SK-N-SH (cell line): ENCODE data around the gene ZNF24.

Experiments used
- CHD2 ChIP-seq: fragments of 150-350 bp; IDR thresholded peaks from 2 replicates; pipeline ENCODE4 v1.6.1; 2018; ENCODE audit warnings: low read length; ENCODE audit not compliant: partially characterized antibody
- POLR2AphosphoS5 ChIP-seq: IDR thresholded peaks from 2 replicates; pipeline ENCODE4 v1.6.1; 2012; ENCODE audit warnings: low read depth, low read length
- SMC3 ChIP-seq: IDR thresholded peaks from 2 replicates; pipeline ENCODE4 v1.6.1; 2012; ENCODE audit warnings: low read depth, low read length, improper control_type of control experiment
- TCF12 ChIP-seq: IDR thresholded peaks from 2 replicates; pipeline ENCODE4 v1.4.0; 2012
- TF ChIP-seq, protein P1 (sequence below): fragments of 200-600 bp; sonication (generic); IDR thresholded peaks from 2 replicates; pipeline ENCODE4 v1.6.1; 2017; ENCODE audit warnings: antibody characterized with exemption, mild to moderate bottlenecking, moderate library complexity
- TF ChIP-seq, protein P2 (sequence below): fragments of 150-350 bp; IDR thresholded peaks from 2 replicates; pipeline ENCODE4 v1.6.1; 2017; ENCODE audit warnings: antibody characterized with exemption, low read length, low read depth, borderline replicate concordance
- TF ChIP-seq, protein P3 (sequence below): IDR thresholded peaks from 2 replicates; pipeline ENCODE4 v1.4.0; 2012; ENCODE audit warnings: low read depth

DNA sequence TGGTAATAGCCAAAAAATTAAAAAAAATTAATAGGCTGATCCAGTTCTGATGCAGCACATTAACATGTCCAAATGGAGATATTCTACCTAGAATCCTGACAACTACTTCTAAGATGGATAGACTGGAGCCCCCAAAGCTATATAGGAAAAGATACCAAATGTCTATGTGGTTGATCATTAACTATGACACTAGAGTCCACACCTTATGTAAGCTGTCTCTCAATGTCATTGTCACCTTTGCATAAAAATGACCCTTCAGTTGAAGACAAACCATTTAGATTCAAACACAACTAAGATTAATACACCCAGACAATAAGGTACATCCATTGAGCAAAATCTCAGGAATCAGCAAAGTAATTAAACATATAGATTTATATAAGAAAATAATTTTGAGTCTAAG is 18.3 kb upstream of the ZNF24 start:
- no peak for TF ChIP-seq POLR2AphosphoS5
- no peak for TF ChIP-seq SMC3
- TF ChIP-seq CHD2, result no peak
- TF ChIP-seq, protein P1, sequence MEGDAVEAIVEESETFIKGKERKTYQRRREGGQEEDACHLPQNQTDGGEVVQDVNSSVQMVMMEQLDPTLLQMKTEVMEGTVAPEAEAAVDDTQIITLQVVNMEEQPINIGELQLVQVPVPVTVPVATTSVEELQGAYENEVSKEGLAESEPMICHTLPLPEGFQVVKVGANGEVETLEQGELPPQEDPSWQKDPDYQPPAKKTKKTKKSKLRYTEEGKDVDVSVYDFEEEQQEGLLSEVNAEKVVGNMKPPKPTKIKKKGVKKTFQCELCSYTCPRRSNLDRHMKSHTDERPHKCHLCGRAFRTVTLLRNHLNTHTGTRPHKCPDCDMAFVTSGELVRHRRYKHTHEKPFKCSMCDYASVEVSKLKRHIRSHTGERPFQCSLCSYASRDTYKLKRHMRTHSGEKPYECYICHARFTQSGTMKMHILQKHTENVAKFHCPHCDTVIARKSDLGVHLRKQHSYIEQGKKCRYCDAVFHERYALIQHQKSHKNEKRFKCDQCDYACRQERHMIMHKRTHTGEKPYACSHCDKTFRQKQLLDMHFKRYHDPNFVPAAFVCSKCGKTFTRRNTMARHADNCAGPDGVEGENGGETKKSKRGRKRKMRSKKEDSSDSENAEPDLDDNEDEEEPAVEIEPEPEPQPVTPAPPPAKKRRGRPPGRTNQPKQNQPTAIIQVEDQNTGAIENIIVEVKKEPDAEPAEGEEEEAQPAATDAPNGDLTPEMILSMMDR, result no peak
- TF ChIP-seq, protein P2, sequence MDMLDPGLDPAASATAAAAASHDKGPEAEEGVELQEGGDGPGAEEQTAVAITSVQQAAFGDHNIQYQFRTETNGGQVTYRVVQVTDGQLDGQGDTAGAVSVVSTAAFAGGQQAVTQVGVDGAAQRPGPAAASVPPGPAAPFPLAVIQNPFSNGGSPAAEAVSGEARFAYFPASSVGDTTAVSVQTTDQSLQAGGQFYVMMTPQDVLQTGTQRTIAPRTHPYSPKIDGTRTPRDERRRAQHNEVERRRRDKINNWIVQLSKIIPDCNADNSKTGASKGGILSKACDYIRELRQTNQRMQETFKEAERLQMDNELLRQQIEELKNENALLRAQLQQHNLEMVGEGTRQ, result no peak
- TF ChIP-seq TCF12, result no peak
- TF ChIP-seq, protein P3, sequence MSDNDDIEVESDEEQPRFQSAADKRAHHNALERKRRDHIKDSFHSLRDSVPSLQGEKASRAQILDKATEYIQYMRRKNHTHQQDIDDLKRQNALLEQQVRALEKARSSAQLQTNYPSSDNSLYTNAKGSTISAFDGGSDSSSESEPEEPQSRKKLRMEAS, result no peak
